DND-41 (cell line): ENCODE data around the gene RAD51B.

Source experiments
- ATAC-seq: fragments of 200-7000 bp; cut with Tn5 transposase; 3 replicates; pipeline ENCODE4 v1.9.1; 2021; ENCODE audit warnings: low read depth; ENCODE audit not compliant: insufficient read depth
- DNase-seq: peaks from one replicate; pipeline ENCODE4 v3.0.0-alpha.2; 2020
- H2AFZ ChIP-seq: 2 replicates; pipeline ENCODE4 v1.6.0; 2012; ENCODE audit warnings: low read depth, low read length
- H3K27ac ChIP-seq: 2 replicates; pipeline ENCODE4 v1.5.1; 2012; ENCODE audit warnings: low read length, inconsistent platforms
- H3K27me3 ChIP-seq: fragments of 200-600 bp; sonication (generic); 2 replicates; pipeline ENCODE4 v1.6.0; 2012; ENCODE audit warnings: low read length, mild to moderate bottlenecking, inconsistent platforms; ENCODE audit not compliant: insufficient read depth, poor library complexity
- H3K36me3 ChIP-seq: 2 replicates; pipeline ENCODE4 v1.5.1; 2012; ENCODE audit warnings: low read length, inconsistent platforms; ENCODE audit not compliant: insufficient read depth
- H3K4me1 ChIP-seq: 2 replicates; pipeline ENCODE4 v1.5.1; 2012; ENCODE audit warnings: mild to moderate bottlenecking, low read length; ENCODE audit not compliant: insufficient read depth
- H3K4me2 ChIP-seq: 2 replicates; pipeline ENCODE4 v1.6.0; 2012; ENCODE audit warnings: mild to moderate bottlenecking, moderate library complexity, low read length, inconsistent platforms; ENCODE audit not compliant: insufficient read depth
- H3K4me3 ChIP-seq, 2 experiments: fragments of 200-600 bp in 1 of 2; shearing (Covaris generic) in 1 of 2; 2 replicates each; pipeline ENCODE4 v1.5.1; 2012 to 2016; ENCODE audit warnings: inconsistent platforms in 2 of 2, low read length in 2 of 2, mild to moderate bottlenecking in 2 of 2, low read depth in 1 of 2, moderate library complexity in 1 of 2
- H3K79me2 ChIP-seq: 2 replicates; pipeline ENCODE4 v1.6.0; 2012; ENCODE audit warnings: low read length, inconsistent platforms; ENCODE audit not compliant: insufficient read depth
- H3K9ac ChIP-seq: 2 replicates; pipeline ENCODE4 v1.6.0; 2012; ENCODE audit warnings: low read depth, mild to moderate bottlenecking, inconsistent platforms, low read length, moderate library complexity
- H3K9me3 ChIP-seq: 2 replicates; pipeline ENCODE4 v1.5.1; 2012; ENCODE audit warnings: low read length, moderate library complexity, mild to moderate bottlenecking, inconsistent platforms; ENCODE audit not compliant: insufficient read depth, severe bottlenecking
- H4K20me1 ChIP-seq: 2 replicates; pipeline ENCODE4 v1.6.0; 2012; ENCODE audit warnings: low read length; ENCODE audit not compliant: insufficient read depth
- CTCF ChIP-seq: IDR thresholded peaks from 2 replicates; pipeline ENCODE4 v1.5.1; 2012; ENCODE audit warnings: borderline replicate concordance, low read length, moderate library complexity, mild to moderate bottlenecking; ENCODE audit not compliant: poor library complexity, severe bottlenecking; ENCODE audit errors: extremely low read depth
- EZH2 ChIP-seq: IDR thresholded peaks from 3 replicates; pipeline ENCODE4 v1.6.1; 2012; ENCODE audit warnings: borderline replicate concordance, low read depth, mild to moderate bottlenecking, moderate library complexity, low read length, inconsistent platforms; ENCODE audit not compliant: severe bottlenecking

Gene RAD51B

GRCh38 chr14:68676511-68676943 is 856.9 kb downstream of the RAD51B start:
- Histone ChIP-seq H3K9ac (no peak overlapping the region), H3K79me2 (no peaks in the 10 kb centered on the region), H3K27ac (no peak overlapping the region), H3K4me1 (no peaks in the 10 kb centered on the region), H3K4me3 (no peak overlapping the region), H2AFZ (no peak overlapping the region), H3K4me2 (no peak overlapping the region), H4K20me1 (no peaks in the 10 kb centered on the region), H3K9me3 (no peaks in the 10 kb centered on the region), H3K36me3 (no peaks in the 10 kb centered on the region), H3K27me3 (no peaks in the 10 kb centered on the region)
- TF ChIP-seq EZH2: no peak
- TF ChIP-seq CTCF: no peak
- no peak for ATAC-seq
- DNase-seq: no peak

- H3K36me3 ChIP-seq: no peaks in the 10 kb centered on the region
- H3K79me2 ChIP-seq: no peaks in the 10 kb centered on the region
- TF ChIP-seq CTCF (no peak), EZH2 (no peak)
- no peak overlapping the region for H3K9ac ChIP-seq
- H4K20me1 ChIP-seq: no peaks in the 10 kb centered on the region
- H3K27ac ChIP-seq: no peak overlapping the region
- no peaks in the 10 kb centered on the region for H3K4me1 ChIP-seq
- H3K4me2 ChIP-seq: no peak overlapping the region
- no peak overlapping the region for H2AFZ ChIP-seq
- no peak for ATAC-seq
- DNase-seq: no peak
- H3K4me3 ChIP-seq: no peak overlapping the region
- H3K9me3 ChIP-seq: no peaks in the 10 kb centered on the region
- no peaks in the 10 kb centered on the region for H3K27me3 ChIP-seq
Measured at GRCh38 chr14:68677476-68677875, 857.9 kb downstream of the RAD51B start.

DNA sequence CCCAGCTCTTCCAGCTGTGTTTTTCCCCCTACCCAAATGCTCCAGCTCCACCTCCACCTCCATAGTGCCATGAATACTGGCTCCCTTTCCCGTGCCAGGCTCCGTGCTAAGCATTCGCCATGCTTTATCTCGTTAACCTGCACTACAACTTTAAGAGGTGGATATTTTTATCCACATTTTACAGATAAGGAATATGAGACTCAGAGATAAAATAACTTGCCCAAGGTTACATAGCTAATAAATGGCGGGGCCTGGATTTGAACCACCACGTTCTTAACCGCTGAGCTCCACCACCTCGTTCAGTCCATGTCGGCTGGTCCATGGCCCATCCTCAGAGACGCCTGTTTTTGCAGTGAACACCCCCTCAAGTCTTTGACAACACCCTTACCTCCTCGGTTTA is 858.3 kb downstream of the RAD51B start:
- Histone ChIP-seq H3K4me1 (no peaks in the 10 kb centered on the region), H2AFZ (no peak overlapping the region), H3K9me3 (no peaks in the 10 kb centered on the region)

More for the DNA sequence above, 858.3 kb downstream of the RAD51B start:
- DNase-seq (no peak), ATAC-seq (no peak)
- Histone ChIP-seq H3K27me3 (no peaks in the 10 kb centered on the region), H3K27ac (no peak overlapping the region), H3K9ac (no peak overlapping the region), H4K20me1 (no peaks in the 10 kb centered on the region), H3K4me3 (no peak overlapping the region), H3K79me2 (no peaks in the 10 kb centered on the region), H3K4me2 (no peak overlapping the region), H3K36me3 (no peaks in the 10 kb centered on the region)
- TF ChIP-seq CTCF (no peak), EZH2 (no peak)
